Stimulated activated CD8-positive, alpha-beta memory T cell treated with anti-CD3 and anti-CD28 coated beads, Interleukin-15, amount 100 ng/mL, for 24 hours (primary cell): Measurements from ENCODE around the gene PANK4.
"Not testable (repeated sequence)": the region's sequence is repeated elsewhere in the genome, so short reads cannot be mapped to it uniquely, and the experiment has no call there.

ENCODE experiments used
- DNase-seq: peaks from one replicate; pipeline ENCODE4 v3.0.0-alpha.2; 2020; ENCODE audit warnings: low read depth

The PANK4 gene

GRCh38 chr1:2460203-2460602 is 66.2 kb downstream of the PANK4 start:
- no peak for DNase-seq

- no peak for DNase-seq
Observed at GRCh38 chr1:2459757-2460156, 66.6 kb downstream of the PANK4 start.

- DNase-seq: not testable (repeated sequence)
Observed at GRCh38 chr1:2459102-2459753, 67.2 kb downstream of the PANK4 start.

- DNase-seq: no peak
Observed at GRCh38 chr1:2458687-2459086, 67.7 kb downstream of the PANK4 start.
